ENCODE results near the gene FLRT2. TPM values are rescaled to one million over a fixed set of nuclear protein-coding genes. Genes with fewer than 3 reads are reported as not detected.

FLRT2 gene
- total and polyA plus RNA-seq, 10 of the 15 experiments (the other 5 are each of a cell fraction or from before 2014, with no cell fraction given): 0.03 to 0.13 TPM; not detected in 8

DNA sequence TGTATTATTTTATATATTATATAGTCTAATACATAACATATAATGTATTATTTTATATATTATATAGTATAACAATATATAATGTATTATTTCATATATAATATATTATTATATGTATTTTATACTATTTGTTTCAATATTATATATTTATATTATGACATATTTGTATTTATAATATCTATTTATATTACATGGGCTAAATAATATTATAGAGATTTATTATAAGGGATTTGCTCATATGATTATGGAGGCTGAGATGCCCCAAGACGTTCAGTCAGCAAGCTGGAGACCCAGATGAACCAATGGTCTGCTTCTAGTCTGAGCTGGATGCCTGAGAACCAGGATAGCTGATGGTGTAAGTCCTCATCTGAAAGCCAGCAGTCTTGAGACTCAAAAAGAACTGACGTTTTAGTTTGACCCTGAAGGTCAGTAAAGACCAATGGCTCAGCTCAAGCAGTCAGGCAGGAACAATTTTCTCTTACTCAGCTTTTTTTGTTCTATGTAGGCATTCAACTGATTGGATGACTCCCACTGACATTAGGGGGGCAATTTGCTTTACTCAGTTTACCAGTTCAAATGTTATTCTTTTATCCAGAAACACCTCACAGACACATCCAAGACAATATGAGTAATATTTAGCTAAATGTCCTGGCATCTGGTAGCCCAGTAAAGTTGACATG is 130.4 kb downstream of the FLRT2 start (continued):
- TF ChIP-seq, protein P1, sequence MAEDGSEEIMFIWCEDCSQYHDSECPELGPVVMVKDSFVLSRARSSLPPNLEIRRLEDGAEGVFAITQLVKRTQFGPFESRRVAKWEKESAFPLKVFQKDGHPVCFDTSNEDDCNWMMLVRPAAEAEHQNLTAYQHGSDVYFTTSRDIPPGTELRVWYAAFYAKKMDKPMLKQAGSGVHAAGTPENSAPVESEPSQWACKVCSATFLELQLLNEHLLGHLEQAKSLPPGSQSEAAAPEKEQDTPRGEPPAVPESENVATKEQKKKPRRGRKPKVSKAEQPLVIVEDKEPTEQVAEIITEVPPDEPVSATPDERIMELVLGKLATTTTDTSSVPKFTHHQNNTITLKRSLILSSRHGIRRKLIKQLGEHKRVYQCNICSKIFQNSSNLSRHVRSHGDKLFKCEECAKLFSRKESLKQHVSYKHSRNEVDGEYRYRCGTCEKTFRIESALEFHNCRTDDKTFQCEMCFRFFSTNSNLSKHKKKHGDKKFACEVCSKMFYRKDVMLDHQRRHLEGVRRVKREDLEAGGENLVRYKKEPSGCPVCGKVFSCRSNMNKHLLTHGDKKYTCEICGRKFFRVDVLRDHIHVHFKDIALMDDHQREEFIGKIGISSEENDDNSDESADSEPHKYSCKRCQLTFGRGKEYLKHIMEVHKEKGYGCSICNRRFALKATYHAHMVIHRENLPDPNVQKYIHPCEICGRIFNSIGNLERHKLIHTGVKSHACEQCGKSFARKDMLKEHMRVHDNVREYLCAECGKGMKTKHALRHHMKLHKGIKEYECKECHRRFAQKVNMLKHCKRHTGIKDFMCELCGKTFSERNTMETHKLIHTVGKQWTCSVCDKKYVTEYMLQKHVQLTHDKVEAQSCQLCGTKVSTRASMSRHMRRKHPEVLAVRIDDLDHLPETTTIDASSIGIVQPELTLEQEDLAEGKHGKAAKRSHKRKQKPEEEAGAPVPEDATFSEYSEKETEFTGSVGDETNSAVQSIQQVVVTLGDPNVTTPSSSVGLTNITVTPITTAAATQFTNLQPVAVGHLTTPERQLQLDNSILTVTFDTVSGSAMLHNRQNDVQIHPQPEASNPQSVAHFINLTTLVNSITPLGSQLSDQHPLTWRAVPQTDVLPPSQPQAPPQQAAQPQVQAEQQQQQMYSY (CRISPR knock-in tag; IDR thresholded peaks at IDR 0.05): no peak
- TF ChIP-seq POU2F2 (IDR thresholded peaks at IDR 0.05; ENCODE audit: borderline replicate concordance, low read depth, low read length): no peak

DNA sequence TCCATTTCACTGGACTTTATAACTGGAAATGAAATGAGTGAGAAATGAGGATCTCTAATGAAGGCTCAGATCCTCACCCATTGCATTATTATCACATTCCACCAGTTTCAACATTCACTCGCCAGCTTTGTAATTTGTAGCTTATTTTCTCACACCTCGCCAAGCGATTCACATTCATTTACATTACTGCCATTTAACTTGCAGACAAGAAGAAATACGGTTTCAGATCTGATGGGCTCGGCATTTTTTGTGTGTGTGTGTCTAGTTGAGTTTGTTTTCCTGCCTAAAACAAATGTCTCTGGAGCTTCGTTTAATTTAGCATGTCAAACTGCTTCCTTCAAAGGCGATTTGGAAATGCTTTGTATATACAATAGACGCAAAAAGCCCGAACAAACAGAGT is 132.2 kb downstream of the FLRT2 start:
- Histone ChIP-seq H2AFZ (ENCODE audit: control insufficient read depth, low read depth, low read length) (no peak overlapping the region), H4K20me1 (ENCODE audit: control insufficient read depth, insufficient read depth) (no peaks in the 10 kb centered on the region), H3K9ac (ENCODE audit: control insufficient read depth, insufficient read depth, low read length) (no peak overlapping the region), H3K4me1 (ENCODE audit: control insufficient read depth, insufficient read depth, low read length) (no peaks in the 10 kb centered on the region), H3K27ac (ENCODE audit: control insufficient read depth, insufficient read depth) (no peak overlapping the region), H3K4me3 (no peak overlapping the region), H3K9me3 (replicated peaks; ENCODE audit: control insufficient read depth, insufficient read depth, low read length) (no peaks in the 10 kb centered on the region), H3K4me2 (ENCODE audit: control insufficient read depth, insufficient read depth) (no peak overlapping the region), H3K27me3 (replicated peaks in 1 of 2; ENCODE audit: control insufficient read depth in 2 of 2, insufficient read depth in 2 of 2, low read length in 1 of 2) (no peaks in the 10 kb centered on the region), H3K79me2 (ENCODE audit: control insufficient read depth, insufficient read depth, low read length) (no peaks in the 10 kb centered on the region), H3K36me3 (ENCODE audit: control insufficient read depth in 2 of 2, insufficient read depth in 2 of 2, low read length in 1 of 2) (no peaks in the 10 kb centered on the region)
- ATAC-seq (no peak), DNase-seq (ENCODE audit: low read depth, low spot score) (no peak), FAIRE-seq (no peak)
- intact Hi-C loops (cut with micrococcal nuclease; ENCODE audit: unreplicated experiment) (no loop called here), in situ Hi-C loops (cut with MboI) (no loop called here)
- WGBS (ENCODE audit: insufficient coverage, insufficient replicate concordance, low lambda C conversion rate, missing lambda C conversion rate): 29% methylated on average over 9 of the region's 9 CpGs
- POLR2A ChIA-PET: no interaction called here
- RAD21 ChIA-PET (ENCODE audit: unreplicated experiment): no interaction called here
- BruUV-seq (replicated peaks): no TSS peak
- no peak for TF ChIP-seq RFX5 (IDR thresholded peaks at IDR 0.05; ENCODE audit: low read depth, low read length)
- no peak for TF ChIP-seq NFXL1 (IDR thresholded peaks at IDR 0.05; ENCODE audit: borderline replicate concordance)
- no peak for TF ChIP-seq DPF2 (IDR thresholded peaks at IDR 0.05)
- TF ChIP-seq FOXM1 (IDR thresholded peaks at IDR 0.05; ENCODE audit: low read depth, low read length): no peak
- TF ChIP-seq, protein P2, sequence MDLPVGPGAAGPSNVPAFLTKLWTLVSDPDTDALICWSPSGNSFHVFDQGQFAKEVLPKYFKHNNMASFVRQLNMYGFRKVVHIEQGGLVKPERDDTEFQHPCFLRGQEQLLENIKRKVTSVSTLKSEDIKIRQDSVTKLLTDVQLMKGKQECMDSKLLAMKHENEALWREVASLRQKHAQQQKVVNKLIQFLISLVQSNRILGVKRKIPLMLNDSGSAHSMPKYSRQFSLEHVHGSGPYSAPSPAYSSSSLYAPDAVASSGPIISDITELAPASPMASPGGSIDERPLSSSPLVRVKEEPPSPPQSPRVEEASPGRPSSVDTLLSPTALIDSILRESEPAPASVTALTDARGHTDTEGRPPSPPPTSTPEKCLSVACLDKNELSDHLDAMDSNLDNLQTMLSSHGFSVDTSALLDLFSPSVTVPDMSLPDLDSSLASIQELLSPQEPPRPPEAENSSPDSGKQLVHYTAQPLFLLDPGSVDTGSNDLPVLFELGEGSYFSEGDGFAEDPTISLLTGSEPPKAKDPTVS (IDR thresholded peaks at IDR 0.05; ENCODE audit: low read depth, low read length): no peak
- TF ChIP-seq FOXK2 (IDR thresholded peaks at IDR 0.05): no peak
- no peak for TF ChIP-seq ZNF384 (IDR thresholded peaks at IDR 0.05; ENCODE audit: borderline replicate concordance, low read depth, low read length)
- TF ChIP-seq BRCA1 (IDR thresholded peaks at IDR 0.05; ENCODE audit: low read depth, low read length): no peak
- no peak for TF ChIP-seq ZNF217 (IDR thresholded peaks at IDR 0.05)
- no peak for TF ChIP-seq MEF2B (IDR thresholded peaks at IDR 0.05; ENCODE audit: partially characterized antibody, poor library complexity, severe bottlenecking)
- no peak for TF ChIP-seq NFYA (IDR thresholded peaks at IDR 0.05; ENCODE audit: borderline replicate concordance, low read depth, low read length)
- TF ChIP-seq CREB1 (IDR thresholded peaks at IDR 0.05; ENCODE audit: low read depth): no peak
- no peak for TF ChIP-seq CREM (IDR thresholded peaks at IDR 0.05; ENCODE audit: low read depth)
- CTCF ChIA-PET: no interaction called here
- SMC1A ChIA-PET (ENCODE audit: uncharacterized antibody, unreplicated experiment): interaction anchor here (0.6 to 1.0 kb wide), 2 partner anchors 10 to 767 kb away, joined by 3 to 4 read pairs; no protein-coding TSS in a partner anchor

Data from GM12878 (cell line).